HG03175 (cell line): Measurements from ENCODE around the gene SLC35F1.
A peak's percentile ranks its signal among the peaks of the same experiment; 100 is the strongest.

Experiments used
- ATAC-seq: cut with Tn5 transposase; IDR thresholded peaks from one replicate; pipeline ENCODE4 v1.9.1; 2021; ENCODE audit warnings: mild to moderate bottlenecking, moderate library complexity; ENCODE audit not compliant: unreplicated experiment

The SLC35F1 gene

GRCh38 chr6:118186672-118187567, 279.9 kb downstream of the SLC35F1 start:
- ATAC-seq: peak; percentile 67

DNA sequence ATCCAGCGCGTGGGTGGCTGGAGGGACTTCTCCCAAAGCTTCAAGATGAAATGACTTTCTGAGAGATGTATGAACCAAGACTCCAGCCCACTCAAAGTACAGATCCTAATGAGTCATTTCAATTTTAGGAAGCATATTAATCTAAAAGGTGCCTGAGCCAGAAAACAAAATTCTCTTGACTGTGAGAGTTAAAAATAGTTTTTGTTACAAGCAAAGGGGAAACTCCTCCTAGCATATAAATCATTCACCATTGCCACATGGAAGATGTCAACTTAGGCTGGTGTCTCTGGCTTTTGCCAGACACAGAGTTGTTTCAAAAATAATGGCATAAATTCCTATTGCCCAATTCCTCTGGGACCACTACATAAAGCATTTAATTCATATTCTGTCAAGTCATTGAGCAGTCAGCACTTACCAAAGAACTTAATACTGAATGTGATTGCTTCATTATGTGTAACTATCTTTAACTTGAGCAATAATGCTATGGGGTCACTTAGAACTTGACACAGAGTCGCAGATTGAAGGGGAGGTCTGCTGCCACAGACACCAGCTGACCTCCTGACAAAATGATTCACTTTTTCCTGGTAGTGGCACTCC, 280.6 kb downstream of the SLC35F1 start:
- peak; percentile 36 for ATAC-seq

DNA sequence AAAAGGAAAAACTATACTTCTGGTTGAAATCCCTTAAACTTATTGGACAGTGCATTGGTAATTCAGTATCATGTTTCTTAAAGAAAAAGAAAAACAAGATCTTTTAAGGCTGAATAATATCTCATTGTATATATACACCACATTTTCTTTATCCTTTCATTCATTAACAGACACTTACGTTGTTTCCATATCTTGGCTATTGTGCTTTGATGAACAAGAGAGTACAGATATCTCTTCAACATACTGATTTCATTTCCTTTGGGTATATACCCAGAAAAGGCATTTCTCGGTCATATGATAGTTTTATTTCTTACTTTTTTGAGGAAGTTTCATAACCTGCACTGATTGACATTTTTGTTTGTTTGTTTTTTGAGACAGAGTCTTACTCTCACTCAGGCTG, 281.5 kb downstream of the SLC35F1 start:
- ATAC-seq: no peak

- ATAC-seq: no peak
Measured at GRCh38 chr6:118197539-118197938, 290.5 kb downstream of the SLC35F1 start.

- no peak for ATAC-seq
Measured at GRCh38 chr6:118198746-118199145, 291.7 kb downstream of the SLC35F1 start.

DNA sequence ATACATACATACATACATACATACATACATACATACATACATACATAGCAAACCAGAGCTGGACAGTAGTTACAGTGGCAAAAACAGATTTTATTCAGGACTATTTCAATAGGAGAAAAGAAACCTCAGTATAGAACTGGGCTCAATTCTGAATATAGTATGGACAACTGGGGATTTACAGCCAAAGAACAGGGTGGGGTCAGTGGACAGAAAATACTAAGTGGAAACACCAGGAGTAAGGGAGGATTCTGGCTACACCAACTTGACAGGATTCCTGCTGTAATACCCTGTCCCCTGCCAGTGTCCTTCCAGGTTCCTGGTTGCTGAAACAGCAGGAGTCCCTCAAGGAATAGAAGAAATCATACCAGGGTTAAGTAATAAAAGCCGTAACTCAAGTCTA, 293.1 kb downstream of the SLC35F1 start:
- no peak for ATAC-seq

DNA sequence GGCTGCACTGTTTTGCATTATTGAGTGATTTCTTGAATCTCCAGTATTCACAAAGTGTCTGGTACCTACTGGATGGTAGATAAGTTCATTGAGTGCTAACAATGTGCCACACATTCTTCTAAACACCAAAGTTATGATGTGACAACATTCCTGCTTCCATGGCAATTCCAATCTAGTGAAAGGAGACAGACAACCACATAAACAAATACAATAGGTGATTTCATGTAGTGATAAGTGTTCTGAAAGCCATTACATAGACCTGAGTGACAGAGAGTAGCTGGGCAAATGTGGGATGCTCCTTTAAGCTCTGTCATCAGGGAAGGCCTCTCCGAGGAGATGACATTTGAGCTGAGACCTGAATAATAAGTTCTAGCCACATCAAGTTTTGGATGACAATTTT, 295.5 kb downstream of the SLC35F1 start:
- ATAC-seq: no peak

DNA sequence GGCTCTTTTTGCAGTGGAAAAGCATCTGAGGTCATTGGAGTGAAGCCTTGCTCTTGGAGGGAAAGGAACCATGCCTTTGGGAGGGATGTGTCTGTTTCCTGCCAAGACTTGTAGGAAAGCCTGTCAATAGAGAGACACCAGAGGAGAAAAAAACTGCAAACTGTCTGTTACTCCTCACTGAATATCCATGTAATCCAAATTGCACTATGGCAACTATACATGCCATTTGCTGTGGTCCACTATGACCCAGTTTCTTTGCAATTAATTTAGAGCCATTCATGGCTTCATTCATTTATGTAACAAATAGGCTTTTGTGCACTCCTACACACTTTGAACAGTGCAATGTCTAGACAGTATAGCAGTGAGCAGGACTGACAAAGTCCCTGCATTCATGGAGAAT, 296.5 kb downstream of the SLC35F1 start:
- no peak for ATAC-seq

- ATAC-seq: no peak
Measured at GRCh38 chr6:118206221-118206620, 299.2 kb downstream of the SLC35F1 start.

GRCh38 chr6:118207947-118208346, 300.9 kb downstream of the SLC35F1 start:
- no peak for ATAC-seq

DNA sequence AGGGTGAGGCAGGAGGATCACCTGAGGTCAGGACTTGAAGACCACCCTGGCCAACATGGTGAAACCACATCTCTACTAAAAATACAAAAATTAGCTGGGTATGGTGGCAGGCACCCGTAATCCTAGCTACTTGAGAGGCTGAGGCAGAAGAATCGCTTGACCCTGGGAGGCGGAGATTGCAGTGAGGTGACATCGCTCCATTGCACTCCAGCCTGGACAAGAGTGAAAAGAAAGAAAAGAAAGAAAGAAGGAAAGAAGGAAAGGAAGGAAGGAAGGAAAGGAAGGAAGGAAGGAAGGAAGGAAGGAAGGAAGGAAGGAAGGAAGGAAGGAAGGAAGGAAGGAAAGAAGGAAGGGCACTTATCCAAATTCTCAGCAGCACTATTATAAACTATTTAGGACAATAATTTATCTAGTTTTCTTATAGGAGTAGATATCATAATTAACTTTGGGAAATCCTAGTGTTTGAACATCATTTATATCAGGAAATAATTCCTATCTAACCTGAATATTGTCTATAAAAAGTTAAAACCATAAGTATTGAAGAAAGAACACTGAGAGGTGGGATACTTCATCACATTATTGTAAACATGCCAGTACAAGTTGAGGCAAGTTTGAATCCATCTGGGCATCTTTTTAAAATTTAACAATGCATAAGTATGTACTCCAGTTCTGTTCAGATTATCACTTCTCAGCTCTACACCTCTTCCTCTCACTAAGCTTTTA, 305.5 kb downstream of the SLC35F1 start:
- no peak for ATAC-seq

GRCh38 chr6:118215269-118215668, 308.2 kb downstream of the SLC35F1 start:
- ATAC-seq: no peak

- no peak for ATAC-seq
Measured at GRCh38 chr6:118216751-118217150, 309.7 kb downstream of the SLC35F1 start.

DNA sequence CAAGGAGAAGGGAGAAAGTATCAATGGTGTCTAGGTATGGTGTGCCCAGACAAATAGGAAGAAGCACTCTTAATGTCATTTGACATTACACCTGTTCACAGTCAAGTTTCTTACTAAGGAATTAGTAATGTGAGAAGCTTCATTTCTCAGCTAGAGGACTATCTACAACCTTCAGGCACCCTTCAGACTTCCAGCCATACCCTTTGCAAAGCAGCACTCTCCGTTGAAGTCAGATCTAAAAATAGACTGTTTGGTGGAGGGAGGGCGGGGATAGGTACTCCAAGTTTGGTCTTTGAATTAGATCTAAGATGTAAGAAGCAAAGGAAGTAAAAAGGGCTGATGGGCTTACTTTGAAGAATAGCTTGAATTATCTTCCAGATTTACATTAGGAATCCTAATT, 311.1 kb downstream of the SLC35F1 start:
- no peak for ATAC-seq

DNA sequence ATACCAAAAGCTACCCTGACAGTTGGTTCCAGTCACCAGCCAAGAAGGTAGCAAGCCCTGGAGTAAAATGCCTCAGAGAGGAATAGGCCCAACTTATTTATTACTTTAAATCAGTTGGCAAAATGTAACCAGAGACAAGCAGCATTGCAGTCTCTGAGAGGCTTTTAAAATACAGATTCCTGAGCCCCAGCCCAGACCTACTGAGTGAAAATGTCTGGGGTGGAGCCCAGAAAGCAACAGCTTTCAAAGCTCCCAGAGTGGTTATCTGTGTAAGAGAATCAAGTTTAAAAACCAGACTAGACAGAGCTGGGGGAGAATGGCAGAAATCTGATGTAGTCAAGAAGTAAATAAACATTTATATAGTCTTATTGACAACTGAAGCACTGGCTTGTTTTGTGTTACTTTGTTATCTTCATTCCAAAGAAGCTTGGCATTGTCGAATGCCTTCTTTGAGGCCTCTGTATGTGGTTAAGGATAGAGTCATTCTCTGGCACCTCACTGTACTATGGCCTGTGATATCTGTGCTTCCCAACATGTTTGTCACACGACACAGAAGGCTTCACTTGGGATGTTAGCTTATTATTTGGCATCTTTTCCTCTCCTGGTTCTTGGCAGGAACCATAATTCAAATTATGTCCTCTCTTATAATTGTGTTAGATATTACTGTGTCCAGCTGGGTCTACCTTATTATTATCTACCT, 313.5 kb downstream of the SLC35F1 start:
- ATAC-seq: no peak

- ATAC-seq: no peak
Measured at GRCh38 chr6:118223316-118223715, 316.3 kb downstream of the SLC35F1 start.

- ATAC-seq: no peak
Measured at GRCh38 chr6:118228886-118229285, 321.8 kb downstream of the SLC35F1 start.

GRCh38 chr6:118240878-118241528, 333.9 kb downstream of the SLC35F1 start:
- peak; percentile 91 for ATAC-seq

DNA sequence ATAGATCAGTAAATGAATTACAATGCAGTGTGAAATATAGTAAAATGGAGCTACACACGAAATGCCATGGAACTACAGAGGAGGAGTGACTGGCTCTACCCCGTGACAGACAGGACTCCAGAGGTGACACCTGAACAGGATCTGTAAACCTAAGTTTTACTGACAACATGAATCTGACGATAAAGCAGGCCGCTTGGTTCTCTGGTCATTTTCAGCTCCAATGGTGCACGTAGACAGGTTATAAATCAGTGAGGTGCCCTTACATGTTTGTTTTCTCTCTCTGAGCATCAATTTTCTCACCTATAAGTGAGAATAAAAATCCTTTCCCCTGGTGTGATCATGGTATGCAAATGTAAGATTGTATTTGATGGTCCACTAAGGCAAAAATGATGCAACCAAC, 339.3 kb downstream of the SLC35F1 start:
- ATAC-seq: no peak

DNA sequence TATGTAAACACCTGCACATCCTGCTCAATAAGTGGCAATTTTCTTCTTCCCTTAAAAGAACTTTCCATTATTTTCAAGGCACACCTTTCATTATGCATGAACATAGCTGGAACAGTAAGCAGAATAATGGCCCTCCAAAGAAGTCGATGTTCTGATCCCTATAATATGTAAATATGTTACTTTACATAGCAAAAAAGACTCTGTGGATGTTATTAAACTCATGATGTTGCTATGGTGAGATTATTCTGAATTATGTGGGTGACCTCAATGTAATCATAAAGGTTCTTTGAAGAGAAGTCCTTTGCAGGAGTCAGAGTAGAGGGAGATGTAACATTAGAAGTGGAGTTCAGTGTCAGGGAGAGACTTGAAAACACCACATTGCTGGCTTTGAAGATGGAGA, 341.1 kb downstream of the SLC35F1 start:
- no peak for ATAC-seq

DNA sequence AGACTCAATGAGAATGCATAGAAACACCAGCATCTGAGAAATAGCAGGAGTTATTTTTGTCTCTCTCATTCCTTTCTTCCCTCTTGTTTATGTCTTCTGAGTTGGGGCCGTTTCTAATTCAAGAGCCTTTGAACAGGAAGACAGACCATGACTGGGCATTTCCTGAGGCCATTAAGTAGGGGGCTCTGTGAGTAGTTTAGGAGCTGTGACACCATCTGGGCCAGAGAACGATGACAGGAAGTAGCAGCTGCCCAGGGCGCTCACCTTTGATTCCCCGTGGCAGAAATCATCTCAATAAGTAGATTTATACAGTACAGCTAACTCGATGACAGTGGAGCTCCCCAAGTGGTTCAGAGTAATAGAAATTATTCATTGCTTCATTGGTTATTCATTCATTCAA, 342.6 kb downstream of the SLC35F1 start:
- no peak for ATAC-seq
